Measurements from ENCODE around the gene TANC2.

TANC2 gene

GRCh38 chr17:63015824-63016223, 49.8 kb downstream of the TANC2 start:
- no peak for DNase-seq
